Body of pancreas (tissue), 4 donors: ENCODE data around the gene IYD. TPM values are rescaled to one million over a fixed set of nuclear protein-coding genes. Genes with fewer than 3 reads are reported as not detected.
A peak's percentile ranks its signal among the peaks of the same experiment; 100 is the strongest.

ENCODE experiments used
- ATAC-seq: fragments of 150-250 bp; one replicate; pipeline ENCODE4 v1.9.1; 2016
- DNase-seq, 4 donors: peaks; one replicate each; pipeline ENCODE4 v3.0.0-alpha.2; 2019
- H3K27ac ChIP-seq, 4 donors: fragments of 200-600 bp; sonication (generic); 1 replicate in 3 of 4; 2 replicates in 1 of 4; pipeline versions ENCODE4 v1.5.1 to v1.6.1; 2016 to 2019; ENCODE audit warnings: mild to moderate bottlenecking in 1 of 4, mixed read lengths in 1 of 4, moderate library complexity in 1 of 4
- H3K27me3 ChIP-seq, 2 donors: fragments of 200-600 bp; sonication (generic); one replicate each; pipeline ENCODE4 v1.6.0; 2016; ENCODE audit warnings: mild to moderate bottlenecking in 1 of 2
- H3K36me3 ChIP-seq, 2 donors: fragments of 200-600 bp; sonication (generic); replicated peaks in 1 of 2; 2 replicates each; pipeline ENCODE4 v1.5.1; 2016; ENCODE audit warnings: low read depth in 2 of 2; ENCODE audit not compliant: insufficient read depth in 1 of 2
- H3K4me1 ChIP-seq: fragments of 200-600 bp; sonication (generic); one replicate; pipeline ENCODE4 v1.6.0; 2016
- H3K4me3 ChIP-seq, 2 donors: fragments of 200-600 bp; sonication (generic); 1 replicate in 1 of 2; 2 replicates in 1 of 2; pipeline ENCODE4 v1.5.1; 2016 to 2019
- H3K9me3 ChIP-seq, 3 donors: fragments of 200-600 bp; sonication (generic); 1 replicate in 2 of 3; 2 replicates in 1 of 3; pipeline ENCODE4 v1.5.1; 2016
- POLR2A ChIP-seq, 3 donors: fragments of 450-650 bp; IDR thresholded peaks; one replicate each; pipeline ENCODE4 v1.6.1; 2016; ENCODE audit warnings: antibody characterized with exemption in 3 of 3, mild to moderate bottlenecking in 2 of 3
- WGBS, 2 donors: methylation state at CpG; one replicate each; pipeline ENCODE4 v1.1.5; 2017; 5-methylcytosine and 5-hydroxymethylcytosine counted together
- intact Hi-C: fragments of 100-400 bp; cut with DNase I; formaldehyde crosslinking; loops from one replicate; pipeline ENCODE4 v1.15.1; 2023
- small RNA-seq: library from RNA; depleted of rRNA; stranded (forward); fragments of <200 nt; gene quantifications from one replicate; pipeline ENCODE3, GENCODE V24; 2016
- total RNA-seq, 2 donors: library from RNA; depleted of rRNA; stranded (reverse); fragments of >200 nt; gene quantifications; one replicate each; pipeline ENCODE4 v1.1.0, GENCODE V29; 2016
- TF ChIP-seq, protein P1 (sequence below), 7 experiments: fragments of 450-650 bp in 4 of 7; fragments of 200-600 bp in 3 of 7; sonication (generic) in 3 of 7; IDR thresholded peaks; one replicate each; pipeline ENCODE4 v1.5.1; 2016 to 2019; ENCODE audit warnings: antibody characterized with exemption in 7 of 7

The IYD gene
- total RNA-seq, 2 donors from 2014 or later = under 0.01 to 1.3 TPM

DNA sequence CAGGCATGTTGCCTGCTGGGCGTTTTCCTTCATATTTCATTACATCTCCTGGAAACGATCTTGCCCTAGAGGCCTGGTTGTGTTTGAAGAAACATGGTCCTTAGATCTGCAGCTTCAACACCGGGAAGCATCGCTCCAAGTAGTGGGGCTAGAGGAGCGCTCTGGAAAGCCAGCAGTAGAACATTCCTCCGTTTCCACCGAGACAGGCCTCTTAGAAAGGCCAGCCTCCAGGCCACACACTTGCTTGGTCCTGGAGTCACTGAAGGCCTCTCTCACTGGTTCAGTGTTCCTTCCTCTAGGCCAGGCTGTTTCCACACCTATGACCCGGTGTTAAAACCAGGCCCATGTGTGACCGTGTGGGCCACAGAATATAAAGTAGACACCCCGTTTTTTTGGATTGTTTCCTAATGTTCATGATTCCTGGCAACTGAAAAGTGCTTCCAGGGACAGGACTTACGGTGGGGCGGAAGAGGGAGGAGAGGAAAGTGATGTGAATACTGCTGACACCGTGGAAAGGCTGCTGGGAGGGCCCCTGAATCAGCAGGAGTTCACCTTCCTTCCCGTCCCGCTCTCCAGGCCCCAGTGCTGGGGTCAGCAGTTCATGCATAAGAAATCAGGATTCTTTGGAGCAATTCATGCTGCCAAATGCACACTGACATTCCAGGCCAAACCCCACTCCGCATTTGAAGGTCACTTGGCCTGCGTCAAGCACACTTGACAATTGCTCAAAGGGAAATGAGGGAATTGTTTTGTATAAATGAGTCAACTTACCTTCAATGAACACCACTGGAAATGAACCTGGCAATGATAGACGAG, 83.8 kb downstream of the IYD start:
- peak overlapping the region in 1 of 4 donors; percentile 21 for H3K27ac ChIP-seq
- DNase-seq (peak in 3 of 4 donors; percentile 7 to 17 (median 16)), ATAC-seq (peak; percentile 42)
- H3K4me3 ChIP-seq = no peak overlapping the region
- intact Hi-C loops = no loop called here
- H3K9me3 ChIP-seq = no peaks in the 10 kb centered on the region
- no peaks in the 10 kb centered on the region for H3K36me3 ChIP-seq
- WGBS, 2 donors = 62 to 73% methylated on average over 13 to 18 of the region's 18 CpGs
- no peaks in the 10 kb centered on the region for H3K4me1 ChIP-seq
- no peaks in the 10 kb centered on the region for H3K27me3 ChIP-seq
- TF ChIP-seq POLR2A (IDR thresholded peaks at IDR 0.05) = no peak
- TF ChIP-seq, protein P1, sequence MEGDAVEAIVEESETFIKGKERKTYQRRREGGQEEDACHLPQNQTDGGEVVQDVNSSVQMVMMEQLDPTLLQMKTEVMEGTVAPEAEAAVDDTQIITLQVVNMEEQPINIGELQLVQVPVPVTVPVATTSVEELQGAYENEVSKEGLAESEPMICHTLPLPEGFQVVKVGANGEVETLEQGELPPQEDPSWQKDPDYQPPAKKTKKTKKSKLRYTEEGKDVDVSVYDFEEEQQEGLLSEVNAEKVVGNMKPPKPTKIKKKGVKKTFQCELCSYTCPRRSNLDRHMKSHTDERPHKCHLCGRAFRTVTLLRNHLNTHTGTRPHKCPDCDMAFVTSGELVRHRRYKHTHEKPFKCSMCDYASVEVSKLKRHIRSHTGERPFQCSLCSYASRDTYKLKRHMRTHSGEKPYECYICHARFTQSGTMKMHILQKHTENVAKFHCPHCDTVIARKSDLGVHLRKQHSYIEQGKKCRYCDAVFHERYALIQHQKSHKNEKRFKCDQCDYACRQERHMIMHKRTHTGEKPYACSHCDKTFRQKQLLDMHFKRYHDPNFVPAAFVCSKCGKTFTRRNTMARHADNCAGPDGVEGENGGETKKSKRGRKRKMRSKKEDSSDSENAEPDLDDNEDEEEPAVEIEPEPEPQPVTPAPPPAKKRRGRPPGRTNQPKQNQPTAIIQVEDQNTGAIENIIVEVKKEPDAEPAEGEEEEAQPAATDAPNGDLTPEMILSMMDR (IDR thresholded peaks at IDR 0.05) = no peak

DNA sequence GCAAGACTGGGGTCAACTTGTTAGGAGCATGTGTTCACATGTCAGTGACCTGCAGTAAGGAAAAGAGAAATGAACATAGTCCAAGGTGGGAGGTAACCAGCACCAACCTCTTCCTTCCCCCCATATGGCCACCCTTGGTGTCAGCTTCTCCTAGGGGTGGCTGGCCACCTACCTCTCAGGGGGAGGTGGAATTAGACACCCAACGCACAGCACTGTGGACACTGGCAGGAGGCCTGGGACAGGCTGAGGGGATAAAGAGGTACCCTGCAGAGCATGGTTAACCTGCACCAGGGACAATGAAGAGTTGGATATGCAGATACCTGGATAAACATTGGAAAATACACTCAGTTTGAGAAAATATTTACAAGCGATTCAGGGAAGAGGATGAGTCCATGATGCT, 84.5 kb downstream of the IYD start:
- 77 to 86% methylated on average over 2 of the region's 2 CpGs for WGBS, 2 donors
- H3K4me3 ChIP-seq = no peak overlapping the region
- TF ChIP-seq POLR2A (IDR thresholded peaks at IDR 0.05) = no peak
- intact Hi-C loops = no loop called here
- no peak overlapping the region for H3K27ac ChIP-seq
- DNase-seq (no peak), ATAC-seq (no peak)
- no peaks in the 10 kb centered on the region for H3K9me3 ChIP-seq
- no peaks in the 10 kb centered on the region for H3K36me3 ChIP-seq
- H3K4me1 ChIP-seq = no peaks in the 10 kb centered on the region
- H3K27me3 ChIP-seq = no peaks in the 10 kb centered on the region

Small RNA genes lying within 50 kb of the gene (small RNA-seq; reads per million reads assigned to genes)
- gene RNU4-7P = not detected

Other genes starting within 250 kb of the IYD start
- under 1 TPM; 0.26 to 0.33 TPM for gene PPP1R14C, start 226.0 kb upstream of the IYD start, total RNA-seq
- 10 to 100 TPM in 1 of 2 donors, 1 to 10 TPM in 1; 4.2 to 26.0 TPM for gene PLEKHG1, start 230.9 kb downstream of the IYD start, total RNA-seq